OCI-LY3 (cell line): ENCODE data around the gene PPP1R7.

Source experiments
- H2AFZ ChIP-seq: fragments of 200-600, 300-600 bp; shearing (Covaris generic); 2 replicates; pipeline ENCODE4 v1.6.0; 2014; ENCODE audit warnings: antibody characterized with exemption, low read depth, low read length
- H3K27ac ChIP-seq: fragments of 200-600, 300-600 bp; sonication (generic); 2 replicates; pipeline ENCODE4 v1.5.1; 2014; ENCODE audit warnings: mild to moderate bottlenecking, low read length, moderate library complexity, mixed read lengths
- H3K27me3 ChIP-seq: fragments of 200-600, 300-600 bp; sonication (generic); 2 replicates; pipeline ENCODE4 v1.6.1; 2014; ENCODE audit warnings: low read depth, low read length, mixed read lengths
- H3K36me3 ChIP-seq: fragments of 200-600, 300-600 bp; sonication (generic); replicated peaks from 2 replicates; pipeline ENCODE3; 2014; ENCODE audit warnings: low read depth, low read length, mixed read lengths
- H3K4me1 ChIP-seq: fragments of 300-600, 200-600 bp; sonication (generic); 2 replicates; pipeline ENCODE4 v1.6.1; 2014; ENCODE audit warnings: low read length, mixed read lengths
- H3K4me2 ChIP-seq: fragments of 200-600, 300-600 bp; sonication (generic); 2 replicates; pipeline ENCODE4 v1.6.1; 2014; ENCODE audit warnings: low read length, mixed read lengths
- H3K4me3 ChIP-seq: fragments of 300-600, 200-600 bp; sonication (generic); 2 replicates; pipeline ENCODE4 v1.5.1; 2014; ENCODE audit warnings: antibody characterized with exemption, mild to moderate bottlenecking, low read length, moderate library complexity
- H3K79me2 ChIP-seq: fragments of 300-600, 200-600 bp; shearing (Covaris generic); 2 replicates; pipeline ENCODE4 v1.6.1; 2014; ENCODE audit warnings: mild to moderate bottlenecking, low read length, mixed read lengths
- H3K9ac ChIP-seq: fragments of 300-600, 200-600 bp; shearing (Covaris generic); 2 replicates; pipeline ENCODE4 v1.6.0; 2014; ENCODE audit warnings: mild to moderate bottlenecking, low read length, moderate library complexity
- H3K9me3 ChIP-seq: fragments of 200-600, 300-600 bp; shearing (Covaris generic); 2 replicates; pipeline ENCODE4 v1.6.1; 2014; ENCODE audit warnings: low read length, mixed read lengths; ENCODE audit not compliant: insufficient read depth
- H4K20me1 ChIP-seq: fragments of 200-600, 300-600 bp; sonication (generic); 2 replicates; pipeline ENCODE4 v1.6.1; 2016; ENCODE audit warnings: low read length, mixed read lengths; ENCODE audit not compliant: insufficient read depth
- EZH2phosphoT487 ChIP-seq: fragments of 200-600 bp; shearing (Covaris generic); IDR thresholded peaks from 2 replicates; pipeline ENCODE4 v1.6.1; 2018; ENCODE audit warnings: antibody characterized with exemption, mixed run types, low read depth
- TF ChIP-seq, protein P1 (sequence below): fragments of 200-600, 300-600 bp; sonication (generic); IDR thresholded peaks from 2 replicates; pipeline ENCODE4 v1.5.1; 2014; ENCODE audit warnings: antibody characterized with exemption, low read length, low read depth

The PPP1R7 gene

DNA sequence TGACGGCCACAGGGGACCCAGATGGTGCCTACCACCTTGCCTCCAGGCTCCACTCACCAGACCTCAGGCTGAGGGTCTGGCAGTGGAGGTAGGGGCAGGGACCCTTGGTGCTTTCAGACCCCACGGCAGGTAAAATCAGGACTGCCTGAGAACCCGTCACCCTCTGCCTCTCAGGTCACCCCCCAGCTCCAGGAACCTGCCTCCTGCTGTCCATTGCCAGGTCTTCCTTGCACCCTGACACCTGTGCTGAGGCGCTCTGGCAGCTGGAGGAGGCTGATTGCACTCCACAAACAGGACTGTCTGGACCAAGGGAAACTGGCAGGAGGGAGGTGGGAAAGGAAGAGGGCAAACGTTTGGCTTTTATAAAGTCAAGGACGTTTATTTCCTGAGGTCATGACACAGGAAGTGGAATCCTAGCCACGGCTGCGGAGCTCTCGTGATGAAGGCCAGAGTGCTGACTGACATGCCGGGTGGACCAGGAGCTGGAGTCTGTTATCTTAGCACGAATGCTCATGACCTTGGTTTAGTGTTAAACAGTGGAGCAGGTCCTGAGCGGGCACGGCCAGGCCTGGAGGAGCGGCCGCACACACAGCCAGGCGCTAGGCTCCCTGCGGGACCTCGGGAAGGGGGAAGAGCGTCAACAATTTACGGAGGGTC, 78.7 kb downstream of the PPP1R7 start:
- Histone ChIP-seq H3K9me3 (no peaks in the 10 kb centered on the region), H3K27ac (no peak overlapping the region), H3K36me3 (peaks cover 27% of the 10 kb centered on the region), H3K4me2 (no peak overlapping the region), H3K79me2 (no peaks in the 10 kb centered on the region), H4K20me1 (no peaks in the 10 kb centered on the region), H3K27me3 (no peaks in the 10 kb centered on the region), H2AFZ (no peak overlapping the region), H3K9ac (no peak overlapping the region), H3K4me1 (no peaks in the 10 kb centered on the region), H3K4me3 (no peak overlapping the region)
- TF ChIP-seq EZH2phosphoT487, result no peak
- TF ChIP-seq, protein P1, sequence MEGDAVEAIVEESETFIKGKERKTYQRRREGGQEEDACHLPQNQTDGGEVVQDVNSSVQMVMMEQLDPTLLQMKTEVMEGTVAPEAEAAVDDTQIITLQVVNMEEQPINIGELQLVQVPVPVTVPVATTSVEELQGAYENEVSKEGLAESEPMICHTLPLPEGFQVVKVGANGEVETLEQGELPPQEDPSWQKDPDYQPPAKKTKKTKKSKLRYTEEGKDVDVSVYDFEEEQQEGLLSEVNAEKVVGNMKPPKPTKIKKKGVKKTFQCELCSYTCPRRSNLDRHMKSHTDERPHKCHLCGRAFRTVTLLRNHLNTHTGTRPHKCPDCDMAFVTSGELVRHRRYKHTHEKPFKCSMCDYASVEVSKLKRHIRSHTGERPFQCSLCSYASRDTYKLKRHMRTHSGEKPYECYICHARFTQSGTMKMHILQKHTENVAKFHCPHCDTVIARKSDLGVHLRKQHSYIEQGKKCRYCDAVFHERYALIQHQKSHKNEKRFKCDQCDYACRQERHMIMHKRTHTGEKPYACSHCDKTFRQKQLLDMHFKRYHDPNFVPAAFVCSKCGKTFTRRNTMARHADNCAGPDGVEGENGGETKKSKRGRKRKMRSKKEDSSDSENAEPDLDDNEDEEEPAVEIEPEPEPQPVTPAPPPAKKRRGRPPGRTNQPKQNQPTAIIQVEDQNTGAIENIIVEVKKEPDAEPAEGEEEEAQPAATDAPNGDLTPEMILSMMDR, result no peak

DNA sequence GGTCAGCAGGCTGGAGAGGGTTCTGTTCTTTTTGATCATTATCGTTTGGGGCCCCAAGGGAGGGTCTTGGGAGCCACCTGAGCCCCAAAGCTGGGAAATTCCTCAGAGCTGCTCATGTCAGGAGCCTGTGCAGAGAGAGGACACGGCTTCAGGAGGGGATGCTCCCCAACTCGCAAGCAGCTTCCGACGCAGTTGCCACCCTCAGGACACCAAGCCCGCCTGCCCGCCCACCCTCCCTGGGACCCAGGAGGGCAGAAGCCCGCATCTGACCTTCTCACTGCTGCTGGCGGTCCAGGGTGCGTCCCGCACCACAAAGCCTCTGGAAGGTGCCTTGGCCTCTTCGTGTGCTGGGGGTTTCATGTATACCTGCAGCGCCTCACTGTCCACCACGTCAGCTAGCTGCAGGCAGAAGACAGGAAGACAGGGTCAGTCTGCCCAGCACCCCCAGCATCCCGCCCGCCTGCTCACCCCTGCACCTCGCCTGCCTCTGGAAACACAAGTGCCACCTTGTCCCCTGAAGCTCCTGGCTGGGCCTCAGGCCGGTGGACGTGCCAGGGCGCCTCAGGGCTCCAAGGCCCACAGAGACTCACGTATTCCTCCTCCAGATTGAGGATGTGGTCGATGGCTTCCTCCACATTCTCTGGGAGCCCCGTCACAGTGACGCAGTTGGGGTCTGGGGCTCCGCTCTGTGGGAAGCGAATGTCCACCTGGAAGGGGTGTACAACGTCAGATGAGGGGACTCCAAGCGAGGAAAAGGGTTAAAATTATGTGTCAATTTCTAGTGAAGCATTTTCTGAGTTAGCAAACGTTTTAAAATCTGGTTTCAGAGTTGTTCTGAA, 79.5 kb downstream of the PPP1R7 start:
- TF ChIP-seq, protein P1, result no peak
- no peak for TF ChIP-seq EZH2phosphoT487
- no peak overlapping the region for H3K9ac ChIP-seq
- H3K4me1 ChIP-seq, result no peaks in the 10 kb centered on the region
- no peak overlapping the region for H2AFZ ChIP-seq
- peaks cover 27% of the 10 kb centered on the region for H3K36me3 ChIP-seq
- no peak overlapping the region for H3K4me3 ChIP-seq
- no peaks in the 10 kb centered on the region for H3K27me3 ChIP-seq
- H3K79me2 ChIP-seq, result no peaks in the 10 kb centered on the region
- no peaks in the 10 kb centered on the region for H4K20me1 ChIP-seq
- H3K9me3 ChIP-seq, result no peaks in the 10 kb centered on the region
- no peak overlapping the region for H3K4me2 ChIP-seq
- no peak overlapping the region for H3K27ac ChIP-seq

DNA sequence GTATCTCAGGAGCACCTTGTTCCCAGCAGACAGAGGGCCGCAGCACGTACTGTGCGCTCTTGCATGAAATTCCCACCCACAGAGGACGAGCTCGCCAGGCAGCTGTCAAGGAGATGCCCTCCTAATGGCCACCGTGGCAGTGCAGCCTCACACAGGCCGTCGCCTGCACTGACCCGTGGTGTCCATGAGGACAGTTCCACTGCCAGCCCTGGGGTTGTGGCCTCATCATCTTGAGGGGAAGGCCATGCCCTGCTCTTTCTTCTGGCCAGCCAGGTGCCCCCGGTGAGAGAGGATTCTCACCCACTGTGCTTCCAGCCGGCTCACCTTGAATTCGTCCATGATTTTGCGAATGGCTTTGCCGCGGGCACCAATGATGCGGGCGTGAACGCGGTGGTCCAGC, 80.2 kb downstream of the PPP1R7 start:
- H3K79me2 ChIP-seq, result no peaks in the 10 kb centered on the region
- no peaks in the 10 kb centered on the region for H4K20me1 ChIP-seq
- H2AFZ ChIP-seq, result no peak overlapping the region
- H3K27ac ChIP-seq, result no peak overlapping the region
- no peaks in the 10 kb centered on the region for H3K27me3 ChIP-seq
- TF ChIP-seq EZH2phosphoT487, result no peak
- TF ChIP-seq, protein P1, result no peak
- no peaks in the 10 kb centered on the region for H3K4me1 ChIP-seq
- no peaks in the 10 kb centered on the region for H3K9me3 ChIP-seq
- peaks cover 26% of the 10 kb centered on the region for H3K36me3 ChIP-seq
- H3K4me3 ChIP-seq, result no peak overlapping the region
- no peak overlapping the region for H3K4me2 ChIP-seq
- no peak overlapping the region for H3K9ac ChIP-seq

DNA sequence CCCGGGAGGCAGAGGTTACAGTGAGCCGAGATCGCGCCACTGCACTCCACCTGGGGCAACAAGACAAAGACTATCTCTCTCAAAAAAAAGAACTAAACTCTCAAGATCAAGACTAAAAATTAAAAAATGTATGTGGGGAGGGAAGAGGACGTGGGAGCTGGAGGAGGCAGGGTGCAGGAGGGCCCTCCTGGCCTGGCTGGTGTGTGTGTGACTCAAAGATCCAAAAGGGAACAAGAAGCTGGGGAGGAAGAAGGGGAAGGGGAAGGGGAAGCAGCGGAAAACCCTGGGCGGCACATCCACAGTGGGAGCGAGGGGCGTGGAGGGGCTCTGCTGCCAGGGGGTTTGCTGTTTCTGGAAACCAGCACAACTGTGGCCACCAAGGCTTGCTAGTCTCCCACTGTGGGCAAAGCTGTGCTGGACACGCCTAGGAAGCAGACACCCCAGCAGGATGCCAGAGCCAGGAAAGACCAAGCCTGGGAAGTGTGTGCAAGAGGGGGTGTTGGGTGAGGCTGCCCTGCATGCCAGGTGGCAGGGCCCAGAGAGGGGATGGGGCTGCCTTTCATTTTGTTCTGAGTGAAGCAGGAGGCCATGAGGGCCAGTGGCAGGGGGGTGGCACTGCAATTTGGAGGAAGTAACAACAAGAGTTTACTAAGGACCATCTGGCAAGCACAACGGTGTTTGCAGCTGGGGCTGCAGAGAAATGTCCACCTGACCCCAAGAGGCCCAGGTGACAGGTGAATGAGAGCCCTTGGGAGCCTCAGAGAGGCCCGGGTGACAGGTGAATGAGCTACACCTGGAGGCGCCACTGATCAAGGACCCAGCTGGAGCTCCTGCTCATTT, 82.7 kb downstream of the PPP1R7 start:
- H4K20me1 ChIP-seq, result no peaks in the 10 kb centered on the region
- no peaks in the 10 kb centered on the region for H3K4me1 ChIP-seq
- no peak overlapping the region for H3K9ac ChIP-seq
- no peak overlapping the region for H3K27ac ChIP-seq
- no peak overlapping the region for H3K4me3 ChIP-seq
- TF ChIP-seq EZH2phosphoT487, result no peak
- TF ChIP-seq, protein P1, result no peak
- H3K9me3 ChIP-seq, result no peaks in the 10 kb centered on the region
- no peaks in the 10 kb centered on the region for H3K79me2 ChIP-seq
- H2AFZ ChIP-seq, result no peak overlapping the region
- no peaks in the 10 kb centered on the region for H3K27me3 ChIP-seq
- H3K4me2 ChIP-seq, result no peak overlapping the region
- peaks cover 24% of the 10 kb centered on the region for H3K36me3 ChIP-seq
